HCT116 (cell line): ENCODE measurements around the gene ARHGAP18.

Experiments used
- CEBPB ChIP-seq: IDR thresholded peaks from 2 replicates; pipeline ENCODE4 v1.6.1; 2012; ENCODE audit warnings: low read depth
- EZH2phosphoT487 ChIP-seq: fragments of 200-600 bp; IDR thresholded peaks from 2 replicates; pipeline ENCODE4 v1.6.1; 2018; ENCODE audit warnings: antibody characterized with exemption, borderline replicate concordance
- POLR2A ChIP-seq: IDR thresholded peaks from 2 replicates; pipeline ENCODE4 v1.7.0; 2011; ENCODE audit warnings: borderline replicate concordance; ENCODE audit not compliant: insufficient read depth, insufficient read length; ENCODE audit errors: extremely low read depth
- RAD21 ChIP-seq: IDR thresholded peaks from 2 replicates; pipeline ENCODE4 v1.6.1; 2012; ENCODE audit warnings: low read depth, mild to moderate bottlenecking
- ZNF274 ChIP-seq: fragments of 200-500 bp; sonication (Bioruptor generic); IDR thresholded peaks from 2 replicates; pipeline ENCODE4 v1.6.1; 2014; ENCODE audit warnings: mild to moderate bottlenecking, low read depth, low read length, inconsistent platforms
- TF ChIP-seq, protein P1 (sequence below), 3 experiments: fragments of 200-600 bp in 1 of 3; sonication (generic) in 1 of 3; IDR thresholded peaks in 2 of 3; conservative IDR thresholded peaks in 1 of 3; 2 replicates each; pipeline ENCODE4 v1.5.1; 2012 to 2017; ENCODE audit warnings: low read depth in 2 of 3, low read length in 2 of 3, antibody characterized with exemption in 1 of 3, borderline replicate concordance in 1 of 3, control low read depth in 1 of 3, mild to moderate bottlenecking in 1 of 3, mixed read lengths in 1 of 3, mixed run types in 1 of 3, moderate library complexity in 1 of 3; ENCODE audit not compliant: insufficient read depth in 1 of 3
- TF ChIP-seq, protein P2 (sequence below): IDR thresholded peaks from 2 replicates; pipeline ENCODE4 v1.6.1; 2012
- TF ChIP-seq, protein P3 (sequence below): IDR thresholded peaks from 2 replicates; pipeline ENCODE4 v1.6.1; 2012; ENCODE audit warnings: low read depth
- TF ChIP-seq, protein P4 (sequence below): IDR thresholded peaks from 2 replicates; pipeline ENCODE4 v1.6.1; 2012

DNA sequence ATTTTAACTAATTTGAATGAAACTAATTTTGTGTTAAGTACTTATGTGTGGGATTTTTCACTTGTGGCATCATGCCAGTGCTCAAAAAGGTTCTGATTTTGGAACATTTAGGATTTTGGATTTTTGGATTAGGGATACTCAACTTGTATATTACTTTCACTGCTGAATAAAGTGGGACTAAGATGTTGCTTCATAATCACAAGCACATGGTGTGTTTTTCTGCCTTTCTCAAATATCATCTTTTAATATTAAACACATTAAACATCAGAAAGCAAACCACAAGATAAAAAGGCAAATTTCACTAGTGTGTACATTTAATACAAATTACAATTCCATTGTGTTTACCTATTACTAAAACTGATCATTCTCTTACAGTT, 89.8 kb downstream of the ARHGAP18 start:
- TF ChIP-seq POLR2A: no peak
- TF ChIP-seq, protein P1, sequence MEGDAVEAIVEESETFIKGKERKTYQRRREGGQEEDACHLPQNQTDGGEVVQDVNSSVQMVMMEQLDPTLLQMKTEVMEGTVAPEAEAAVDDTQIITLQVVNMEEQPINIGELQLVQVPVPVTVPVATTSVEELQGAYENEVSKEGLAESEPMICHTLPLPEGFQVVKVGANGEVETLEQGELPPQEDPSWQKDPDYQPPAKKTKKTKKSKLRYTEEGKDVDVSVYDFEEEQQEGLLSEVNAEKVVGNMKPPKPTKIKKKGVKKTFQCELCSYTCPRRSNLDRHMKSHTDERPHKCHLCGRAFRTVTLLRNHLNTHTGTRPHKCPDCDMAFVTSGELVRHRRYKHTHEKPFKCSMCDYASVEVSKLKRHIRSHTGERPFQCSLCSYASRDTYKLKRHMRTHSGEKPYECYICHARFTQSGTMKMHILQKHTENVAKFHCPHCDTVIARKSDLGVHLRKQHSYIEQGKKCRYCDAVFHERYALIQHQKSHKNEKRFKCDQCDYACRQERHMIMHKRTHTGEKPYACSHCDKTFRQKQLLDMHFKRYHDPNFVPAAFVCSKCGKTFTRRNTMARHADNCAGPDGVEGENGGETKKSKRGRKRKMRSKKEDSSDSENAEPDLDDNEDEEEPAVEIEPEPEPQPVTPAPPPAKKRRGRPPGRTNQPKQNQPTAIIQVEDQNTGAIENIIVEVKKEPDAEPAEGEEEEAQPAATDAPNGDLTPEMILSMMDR (IDR thresholded peaks at IDR 0.05 in 2 of 3, conservative IDR thresholded peaks at IDR 0.05 in 1 of 3; ENCODE audit: borderline replicate concordance in 1 of 3, insufficient read depth in 1 of 3, low read depth in 2 of 3, low read length in 2 of 3): no peak
- TF ChIP-seq ZNF274: no peak
- no peak for TF ChIP-seq EZH2phosphoT487
- TF ChIP-seq CEBPB: no peak
- TF ChIP-seq, protein P2, sequence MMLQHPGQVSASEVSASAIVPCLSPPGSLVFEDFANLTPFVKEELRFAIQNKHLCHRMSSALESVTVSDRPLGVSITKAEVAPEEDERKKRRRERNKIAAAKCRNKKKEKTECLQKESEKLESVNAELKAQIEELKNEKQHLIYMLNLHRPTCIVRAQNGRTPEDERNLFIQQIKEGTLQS: no peak
- TF ChIP-seq, protein P3, sequence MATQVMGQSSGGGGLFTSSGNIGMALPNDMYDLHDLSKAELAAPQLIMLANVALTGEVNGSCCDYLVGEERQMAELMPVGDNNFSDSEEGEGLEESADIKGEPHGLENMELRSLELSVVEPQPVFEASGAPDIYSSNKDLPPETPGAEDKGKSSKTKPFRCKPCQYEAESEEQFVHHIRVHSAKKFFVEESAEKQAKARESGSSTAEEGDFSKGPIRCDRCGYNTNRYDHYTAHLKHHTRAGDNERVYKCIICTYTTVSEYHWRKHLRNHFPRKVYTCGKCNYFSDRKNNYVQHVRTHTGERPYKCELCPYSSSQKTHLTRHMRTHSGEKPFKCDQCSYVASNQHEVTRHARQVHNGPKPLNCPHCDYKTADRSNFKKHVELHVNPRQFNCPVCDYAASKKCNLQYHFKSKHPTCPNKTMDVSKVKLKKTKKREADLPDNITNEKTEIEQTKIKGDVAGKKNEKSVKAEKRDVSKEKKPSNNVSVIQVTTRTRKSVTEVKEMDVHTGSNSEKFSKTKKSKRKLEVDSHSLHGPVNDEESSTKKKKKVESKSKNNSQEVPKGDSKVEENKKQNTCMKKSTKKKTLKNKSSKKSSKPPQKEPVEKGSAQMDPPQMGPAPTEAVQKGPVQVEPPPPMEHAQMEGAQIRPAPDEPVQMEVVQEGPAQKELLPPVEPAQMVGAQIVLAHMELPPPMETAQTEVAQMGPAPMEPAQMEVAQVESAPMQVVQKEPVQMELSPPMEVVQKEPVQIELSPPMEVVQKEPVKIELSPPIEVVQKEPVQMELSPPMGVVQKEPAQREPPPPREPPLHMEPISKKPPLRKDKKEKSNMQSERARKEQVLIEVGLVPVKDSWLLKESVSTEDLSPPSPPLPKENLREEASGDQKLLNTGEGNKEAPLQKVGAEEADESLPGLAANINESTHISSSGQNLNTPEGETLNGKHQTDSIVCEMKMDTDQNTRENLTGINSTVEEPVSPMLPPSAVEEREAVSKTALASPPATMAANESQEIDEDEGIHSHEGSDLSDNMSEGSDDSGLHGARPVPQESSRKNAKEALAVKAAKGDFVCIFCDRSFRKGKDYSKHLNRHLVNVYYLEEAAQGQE: no peak
- no peak for TF ChIP-seq RAD21
- TF ChIP-seq, protein P4, sequence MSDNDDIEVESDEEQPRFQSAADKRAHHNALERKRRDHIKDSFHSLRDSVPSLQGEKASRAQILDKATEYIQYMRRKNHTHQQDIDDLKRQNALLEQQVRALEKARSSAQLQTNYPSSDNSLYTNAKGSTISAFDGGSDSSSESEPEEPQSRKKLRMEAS: no peak
